ENCODE results near the gene TTLL11. TPM values are rescaled to one million over a fixed set of nuclear protein-coding genes. Genes with fewer than 3 reads are reported as not detected.

The TTLL11 gene
- total RNA-seq, 4 donors from 2014 or later, result 15.1 to 42.6 (median 29.1) TPM

- no peak overlapping the region for H3K27ac ChIP-seq
- H3K27me3 ChIP-seq, result no peaks in the 10 kb centered on the region
- H3K4me3 ChIP-seq, result no peak overlapping the region
- ATAC-seq, result no peak
- WGBS, 2 donors (ENCODE audit: low coverage in 1 of 2), result 95 to 100% methylated on average over 1 to 15 of the region's 34 CpGs
- H3K4me1 ChIP-seq, result no peaks in the 10 kb centered on the region
- peaks cover 0 to 20% of the 10 kb centered on the region in 2 donors for H3K36me3 ChIP-seq
- TF ChIP-seq EP300 (IDR thresholded peaks at IDR 0.05), result no peak
- no peak for TF ChIP-seq CTCF (IDR thresholded peaks at IDR 0.05)
- TF ChIP-seq POLR2A (IDR thresholded peaks at IDR 0.05), result no peak
- no peak for TF ChIP-seq POLR2AphosphoS5 (IDR thresholded peaks at IDR 0.05)
- no peaks in the 10 kb centered on the region for H3K9me3 ChIP-seq
Measured at GRCh38 chr9:121822093-121823085, 270.7 kb downstream of the TTLL11 start.

- WGBS, 2 donors (ENCODE audit: low coverage in 1 of 2), result 100% methylated on average over 1 to 2 of the region's 5 CpGs
Measured at GRCh38 chr9:121821326-121821725, 271.8 kb downstream of the TTLL11 start.

GRCh38 chr9:121820286-121821005 is 272.7 kb downstream of the TTLL11 start:
- H3K27ac ChIP-seq, result no peak overlapping the region
- TF ChIP-seq CTCF (IDR thresholded peaks at IDR 0.05) (no peak), POLR2AphosphoS5 (IDR thresholded peaks at IDR 0.05) (no peak), EP300 (IDR thresholded peaks at IDR 0.05) (no peak), POLR2A (IDR thresholded peaks at IDR 0.05) (no peak)
- H3K4me1 ChIP-seq, result no peaks in the 10 kb centered on the region
- no peak for ATAC-seq
- WGBS, 2 donors (ENCODE audit: low coverage in 1 of 2), result 80 to 90% methylated on average over 1 to 2 of the region's 11 CpGs
- H3K36me3 ChIP-seq, result peaks cover 0 to 20% of the 10 kb centered on the region in 2 donors
- no peaks in the 10 kb centered on the region for H3K9me3 ChIP-seq
- no peak overlapping the region for H3K4me3 ChIP-seq
- no peaks in the 10 kb centered on the region for H3K27me3 ChIP-seq

More at GRCh38 chr9:121821326-121821725, 271.8 kb downstream of the TTLL11 start:
- TF ChIP-seq EP300 (IDR thresholded peaks at IDR 0.05) (no peak), POLR2A (IDR thresholded peaks at IDR 0.05) (no peak), POLR2AphosphoS5 (IDR thresholded peaks at IDR 0.05) (no peak), CTCF (IDR thresholded peaks at IDR 0.05) (no peak)
- peaks cover 0 to 20% of the 10 kb centered on the region in 2 donors for H3K36me3 ChIP-seq
- H3K27ac ChIP-seq, result no peak overlapping the region
- H3K27me3 ChIP-seq, result no peaks in the 10 kb centered on the region
- ATAC-seq, result no peak
- no peaks in the 10 kb centered on the region for H3K4me1 ChIP-seq
- no peaks in the 10 kb centered on the region for H3K9me3 ChIP-seq
- H3K4me3 ChIP-seq, result no peak overlapping the region

- Histone ChIP-seq H3K27ac (no peak overlapping the region), H3K4me1 (no peaks in the 10 kb centered on the region), H3K36me3 (peaks cover 0 to 20% of the 10 kb centered on the region in 2 donors), H3K4me3 (no peak overlapping the region), H3K9me3 (no peaks in the 10 kb centered on the region), H3K27me3 (no peaks in the 10 kb centered on the region)
- WGBS, 2 donors (ENCODE audit: low coverage in 1 of 2), result 50 to 63% methylated on average over 3 to 9 of the region's 20 CpGs
- no peak for TF ChIP-seq CTCF (IDR thresholded peaks at IDR 0.05)
- no peak for TF ChIP-seq POLR2A (IDR thresholded peaks at IDR 0.05)
- no peak for TF ChIP-seq EP300 (IDR thresholded peaks at IDR 0.05)
- TF ChIP-seq POLR2AphosphoS5 (IDR thresholded peaks at IDR 0.05), result no peak
- ATAC-seq, result no peak
Measured at GRCh38 chr9:121819428-121820231, 273.5 kb downstream of the TTLL11 start.

All from gastroesophageal sphincter (tissue), 4 donors.